ENCODE measurements around the gene PRDM1. TPM values are rescaled to one million over a fixed set of nuclear protein-coding genes. Genes with fewer than 3 reads are reported as not detected.

PRDM1 gene
- total RNA-seq, 4 donors from 2014 or later, result 1.0 to 20.7 (median 7.0) TPM

GRCh38 chr6:106112433-106112832 lies 26.3 kb downstream of the PRDM1 start:
- no peaks in the 10 kb centered on the region for H3K4me1 ChIP-seq
- no peak for DNase-seq
- no peaks in the 10 kb centered on the region for H3K9me3 ChIP-seq
- H3K4me3 ChIP-seq, result no peak overlapping the region
- no peak for TF ChIP-seq CTCF (IDR thresholded peaks at IDR 0.05)
- no peak for TF ChIP-seq POLR2A (IDR thresholded peaks at IDR 0.05)
- intact Hi-C loops (cut with DNase I; ENCODE audit: low total_unique reads), result no loop called here
- no peak overlapping the region for H3K27ac ChIP-seq
- H3K27me3 ChIP-seq, result no peaks in the 10 kb centered on the region
- no peaks in the 10 kb centered on the region for H3K36me3 ChIP-seq

- no peak overlapping the region for H3K27ac ChIP-seq
- intact Hi-C loops (cut with DNase I; ENCODE audit: low total_unique reads), result no loop called here
- H3K36me3 ChIP-seq, result no peaks in the 10 kb centered on the region
- TF ChIP-seq CTCF (IDR thresholded peaks at IDR 0.05) (no peak), POLR2A (IDR thresholded peaks at IDR 0.05) (no peak)
- no peaks in the 10 kb centered on the region for H3K27me3 ChIP-seq
- H3K4me1 ChIP-seq, result no peaks in the 10 kb centered on the region
- DNase-seq, result no peak
- H3K4me3 ChIP-seq, result no peak overlapping the region
- no peaks in the 10 kb centered on the region for H3K9me3 ChIP-seq
These were observed 27.3 kb downstream of the PRDM1 start for GRCh38 chr6:106113256-106113959.

GRCh38 chr6:106114492-106114891 lies 28.4 kb downstream of the PRDM1 start:
- no peaks in the 10 kb centered on the region for H3K27me3 ChIP-seq
- H3K4me3 ChIP-seq, result no peak overlapping the region
- no peak for DNase-seq
- H3K4me1 ChIP-seq, result no peaks in the 10 kb centered on the region
- no peaks in the 10 kb centered on the region for H3K36me3 ChIP-seq
- H3K9me3 ChIP-seq, result no peaks in the 10 kb centered on the region
- intact Hi-C loops (cut with DNase I; ENCODE audit: low total_unique reads), result no loop called here
- no peak overlapping the region for H3K27ac ChIP-seq
- TF ChIP-seq CTCF (IDR thresholded peaks at IDR 0.05) (no peak), POLR2A (IDR thresholded peaks at IDR 0.05) (no peak)

GRCh38 chr6:106115286-106115685 lies 29.1 kb downstream of the PRDM1 start:
- no peak overlapping the region for H3K4me3 ChIP-seq
- H3K36me3 ChIP-seq, result no peaks in the 10 kb centered on the region
- intact Hi-C loops (cut with DNase I; ENCODE audit: low total_unique reads), result no loop called here
- no peaks in the 10 kb centered on the region for H3K9me3 ChIP-seq
- TF ChIP-seq POLR2A (IDR thresholded peaks at IDR 0.05), result no peak
- TF ChIP-seq CTCF (IDR thresholded peaks at IDR 0.05), result no peak
- H3K27ac ChIP-seq, result no peak overlapping the region
- DNase-seq, result no peak
- no peaks in the 10 kb centered on the region for H3K4me1 ChIP-seq
- no peaks in the 10 kb centered on the region for H3K27me3 ChIP-seq

- DNase-seq, result peak in 1 of 2 donors; percentile 32
- H3K36me3 ChIP-seq, result no peaks in the 10 kb centered on the region
- H3K9me3 ChIP-seq, result no peaks in the 10 kb centered on the region
- H3K4me1 ChIP-seq, result no peaks in the 10 kb centered on the region
- no peaks in the 10 kb centered on the region for H3K27me3 ChIP-seq
- TF ChIP-seq CTCF (IDR thresholded peaks at IDR 0.05) (no peak), POLR2A (IDR thresholded peaks at IDR 0.05) (no peak)
- intact Hi-C loops (cut with DNase I; ENCODE audit: low total_unique reads), result no loop called here
- H3K4me3 ChIP-seq, result no peak overlapping the region
- H3K27ac ChIP-seq, result no peak overlapping the region
These were observed 30.1 kb downstream of the PRDM1 start for GRCh38 chr6:106116125-106116832.

Measured in uterus (tissue), 4 donors.